Subcutaneous abdominal adipose tissue (tissue), 5 donors: ENCODE results near the gene ST6GALNAC3.

Source experiments
- H3K27ac ChIP-seq: one replicate; pipeline ENCODE4 v1.7.0; 2013; ENCODE audit warnings: low read depth, mild to moderate bottlenecking, inconsistent platforms, low read length, moderate library complexity
- H3K27me3 ChIP-seq, 5 donors: one replicate each; pipeline ENCODE4 v1.7.0; 2013; ENCODE audit warnings: low read length in 5 of 5, inconsistent platforms in 1 of 5; ENCODE audit not compliant: control insufficient read depth in 5 of 5, insufficient read depth in 4 of 5
- H3K36me3 ChIP-seq, 5 donors: one replicate each; pipeline ENCODE4 v1.7.0; 2013; ENCODE audit warnings: low read length in 5 of 5; ENCODE audit not compliant: control insufficient read depth in 5 of 5, insufficient read depth in 5 of 5
- H3K4me1 ChIP-seq, 5 donors: one replicate each; pipeline ENCODE4 v1.7.0; 2013; ENCODE audit warnings: low read length in 5 of 5, mild to moderate bottlenecking in 3 of 5, moderate library complexity in 1 of 5; ENCODE audit not compliant: control insufficient read depth in 5 of 5, insufficient read depth in 5 of 5
- H3K4me3 ChIP-seq, 5 donors: one replicate each; pipeline ENCODE4 v1.7.0; 2013; ENCODE audit warnings: low read length in 5 of 5, low read depth in 1 of 5
- H3K9ac ChIP-seq, 5 donors: one replicate each; pipeline ENCODE4 v1.7.0; 2013; ENCODE audit warnings: low read length in 5 of 5, mild to moderate bottlenecking in 4 of 5, moderate library complexity in 3 of 5
- H3K9me3 ChIP-seq, 5 donors: one replicate each; pipeline ENCODE4 v1.7.0; 2013; ENCODE audit warnings: low read length in 5 of 5; ENCODE audit not compliant: control insufficient read depth in 5 of 5
- donor health status: healthy.
- donor health status: healthy.
- donor health status: healthy.
- donor health status: healthy.
- donor health status: healthy.

The ST6GALNAC3 gene

GRCh38 chr1:76547916-76548315, 473.4 kb downstream of the ST6GALNAC3 start:
- Histone ChIP-seq H3K27me3 (no peaks in the 10 kb centered on the region), H3K9me3 (no peaks in the 10 kb centered on the region), H3K27ac (no peak overlapping the region), H3K9ac (no peak overlapping the region), H3K4me3 (no peak overlapping the region), H3K4me1 (no peaks in the 10 kb centered on the region), H3K36me3 (no peaks in the 10 kb centered on the region)

- no peaks in the 10 kb centered on the region for H3K4me1 ChIP-seq
- no peaks in the 10 kb centered on the region for H3K27me3 ChIP-seq
- H3K27ac ChIP-seq: no peak overlapping the region
- H3K4me3 ChIP-seq: no peak overlapping the region
- no peak overlapping the region for H3K9ac ChIP-seq
- no peaks in the 10 kb centered on the region for H3K9me3 ChIP-seq
- H3K36me3 ChIP-seq: no peaks in the 10 kb centered on the region
Measured at GRCh38 chr1:76548513-76549100, 474.1 kb downstream of the ST6GALNAC3 start.

- Histone ChIP-seq H3K36me3 (no peaks in the 10 kb centered on the region), H3K4me1 (no peaks in the 10 kb centered on the region), H3K27ac (no peak overlapping the region), H3K27me3 (no peaks in the 10 kb centered on the region), H3K9ac (no peak overlapping the region), H3K9me3 (no peaks in the 10 kb centered on the region), H3K4me3 (no peak overlapping the region)
Measured at GRCh38 chr1:76554283-76554682, 479.7 kb downstream of the ST6GALNAC3 start.

- H3K4me3 ChIP-seq: no peak overlapping the region
- no peaks in the 10 kb centered on the region for H3K4me1 ChIP-seq
- H3K27ac ChIP-seq: no peak overlapping the region
- H3K9ac ChIP-seq: no peak overlapping the region
- no peaks in the 10 kb centered on the region for H3K9me3 ChIP-seq
- H3K27me3 ChIP-seq: no peaks in the 10 kb centered on the region
- H3K36me3 ChIP-seq: no peaks in the 10 kb centered on the region
Measured at GRCh38 chr1:76562292-76562691, 487.7 kb downstream of the ST6GALNAC3 start.

GRCh38 chr1:76568573-76569238, 494.2 kb downstream of the ST6GALNAC3 start:
- H3K4me1 ChIP-seq: no peaks in the 10 kb centered on the region
- H3K27ac ChIP-seq: no peak overlapping the region
- no peak overlapping the region for H3K4me3 ChIP-seq
- no peaks in the 10 kb centered on the region for H3K27me3 ChIP-seq
- H3K9me3 ChIP-seq: no peaks in the 10 kb centered on the region
- H3K36me3 ChIP-seq: no peaks in the 10 kb centered on the region
- H3K9ac ChIP-seq: no peak overlapping the region

- Histone ChIP-seq H3K27me3 (no peaks in the 10 kb centered on the region), H3K36me3 (no peaks in the 10 kb centered on the region), H3K4me1 (no peaks in the 10 kb centered on the region), H3K9me3 (no peaks in the 10 kb centered on the region), H3K27ac (no peak overlapping the region), H3K9ac (no peak overlapping the region), H3K4me3 (no peak overlapping the region)
Measured at GRCh38 chr1:76571248-76571647, 496.7 kb downstream of the ST6GALNAC3 start.

- Histone ChIP-seq H3K9ac (no peak overlapping the region), H3K36me3 (no peaks in the 10 kb centered on the region), H3K27ac (no peak overlapping the region)
Measured at GRCh38 chr1:76572229-76572628, 497.7 kb downstream of the ST6GALNAC3 start.

GRCh38 chr1:76576876-76577524, 502.5 kb downstream of the ST6GALNAC3 start:
- no peak overlapping the region for H3K4me3 ChIP-seq
- no peaks in the 10 kb centered on the region for H3K9me3 ChIP-seq
- no peaks in the 10 kb centered on the region for H3K27me3 ChIP-seq
- H3K27ac ChIP-seq: no peak overlapping the region
- no peak overlapping the region for H3K9ac ChIP-seq
- no peaks in the 10 kb centered on the region for H3K4me1 ChIP-seq
- no peaks in the 10 kb centered on the region for H3K36me3 ChIP-seq

More at GRCh38 chr1:76572229-76572628, 497.7 kb downstream of the ST6GALNAC3 start:
- no peak overlapping the region for H3K4me3 ChIP-seq
- H3K27me3 ChIP-seq: no peaks in the 10 kb centered on the region
- H3K9me3 ChIP-seq: no peaks in the 10 kb centered on the region
- no peaks in the 10 kb centered on the region for H3K4me1 ChIP-seq

GRCh38 chr1:76577525-76578185, 503.1 kb downstream of the ST6GALNAC3 start:
- Histone ChIP-seq H3K4me3 (no peak overlapping the region), H3K4me1 (no peaks in the 10 kb centered on the region), H3K9me3 (no peaks in the 10 kb centered on the region), H3K36me3 (no peaks in the 10 kb centered on the region), H3K27ac (no peak overlapping the region), H3K9ac (no peak overlapping the region), H3K27me3 (no peaks in the 10 kb centered on the region)

GRCh38 chr1:76580206-76580605, 505.7 kb downstream of the ST6GALNAC3 start:
- no peaks in the 10 kb centered on the region for H3K36me3 ChIP-seq
- no peaks in the 10 kb centered on the region for H3K27me3 ChIP-seq
- H3K9me3 ChIP-seq: no peaks in the 10 kb centered on the region
- peaks cover 0 to 6% (median 0%) of the 10 kb centered on the region in 5 donors for H3K4me1 ChIP-seq
- no peak overlapping the region for H3K9ac ChIP-seq
- H3K4me3 ChIP-seq: no peak overlapping the region
- no peak overlapping the region for H3K27ac ChIP-seq
